GM12878 (cell line): ENCODE results near the gene HOXC9. TPM values are rescaled to one million over a fixed set of nuclear protein-coding genes. Genes with fewer than 3 reads are reported as not detected.
A peak's percentile ranks its signal among the peaks of the same experiment; 100 is the strongest.

Experiments
- ATAC-seq: fragments of 200-7000 bp; cut with Tn5 transposase; 3 replicates; pipeline ENCODE4 v1.9.1; 2020; ENCODE audit warnings: mild to moderate bottlenecking, moderate library complexity
- BruUV-seq: library from RNA; stranded (reverse); fragments of 400-500 nt; replicated peaks from 2 replicates; lab custom pipeline; 2021; lab: Mats Ljungman, UMichigan
- CTCF ChIA-PET: fragments of 300-600 bp; sonication (Branson Sonifier 250); formaldehyde crosslinking; extraction: SDS; loops from one replicate; lab custom pipeline; 2021; ENCODE audit warnings: inconsistent platforms; lab: Yijun Ruan, JAX
- POLR2A ChIA-PET: fragments of 350-600 bp; formaldehyde crosslinking; extraction: SDS; loops from one replicate; lab custom pipeline; 2021; ENCODE audit warnings: inconsistent platforms; lab: Charles Lee
- RAD21 ChIA-PET: fragments of 300-600 bp; sonication (Branson Sonifier 250); formaldehyde crosslinking; loops from one replicate; lab custom pipeline; 2023; ENCODE audit warnings: antibody characterized with exemption; ENCODE audit not compliant: unreplicated experiment; lab: Charles Lee
- SMC1A ChIA-PET: fragments of 300-600 bp; sonication (Branson Sonifier 250); formaldehyde crosslinking; loops from one replicate; lab custom pipeline; 2023; ENCODE audit not compliant: unreplicated experiment, uncharacterized antibody; lab: Charles Lee
- DNase-seq: peaks from one replicate; pipeline ENCODE4 v3.0.0-alpha.2; 2011; ENCODE audit warnings: low read depth, low spot score
- FAIRE-seq: peaks from 3 replicates; lab custom pipeline; 2011; peaks lifted over from hg19 to GRCh38; lab: Jason Lieb, UNC
- H2AFZ ChIP-seq: 2 replicates; pipeline ENCODE4 v1.6.0; 2011; ENCODE audit warnings: low read depth, low read length, control low read depth; ENCODE audit not compliant: control insufficient read depth
- H3K27ac ChIP-seq: 2 replicates; pipeline ENCODE4 v1.5.1; 2011; ENCODE audit warnings: control low read depth; ENCODE audit not compliant: control insufficient read depth, insufficient read depth
- H3K27me3 ChIP-seq, 2 experiments: replicated peaks in 1 of 2; 2 replicates each; pipeline versions ENCODE4 v1.6.0 to v1.6.1; 2011; ENCODE audit warnings: low read length in 1 of 2; ENCODE audit not compliant: control insufficient read depth in 2 of 2, insufficient read depth in 2 of 2
- H3K36me3 ChIP-seq, 2 experiments: 2 replicates each; pipeline ENCODE4 v1.5.1; 2011; ENCODE audit warnings: low read length in 1 of 2; ENCODE audit not compliant: control insufficient read depth in 2 of 2, insufficient read depth in 2 of 2
- H3K4me1 ChIP-seq: 2 replicates; pipeline ENCODE4 v1.6.1; 2011; ENCODE audit warnings: mild to moderate bottlenecking, low read length, moderate library complexity, mixed read lengths; ENCODE audit not compliant: control insufficient read depth, insufficient read depth
- H3K4me2 ChIP-seq: 2 replicates; pipeline ENCODE4 v1.6.0; 2011; ENCODE audit warnings: control low read depth; ENCODE audit not compliant: control insufficient read depth, insufficient read depth
- H3K4me3 ChIP-seq: fragments of 200-600 bp; sonication (generic); 2 replicates; pipeline ENCODE4 v1.5.1; 2016
- H3K79me2 ChIP-seq: 2 replicates; pipeline ENCODE4 v1.6.0; 2011; ENCODE audit warnings: low read length; ENCODE audit not compliant: control insufficient read depth, insufficient read depth
- H3K9ac ChIP-seq: 2 replicates; pipeline ENCODE4 v1.8.0; 2011; ENCODE audit warnings: low read length, control low read depth, mixed read lengths; ENCODE audit not compliant: control insufficient read depth, insufficient read depth
- H3K9me3 ChIP-seq: replicated peaks from 3 replicates; pipeline ENCODE4 v1.5.1; 2011; ENCODE audit warnings: mild to moderate bottlenecking, low read length; ENCODE audit not compliant: control insufficient read depth, insufficient read depth
- H4K20me1 ChIP-seq: 2 replicates; pipeline ENCODE4 v1.6.0; 2011; ENCODE audit not compliant: control insufficient read depth, insufficient read depth
- PAX8 ChIP-seq: fragments of 450-650 bp; IDR thresholded peaks from 2 replicates; pipeline ENCODE4 v1.6.1; 2017; ENCODE audit warnings: mild to moderate bottlenecking, moderate library complexity
- POLR2AphosphoS2 ChIP-seq: IDR thresholded peaks from 2 replicates; pipeline ENCODE4 v1.6.1; 2011; ENCODE audit warnings: low read depth, mild to moderate bottlenecking, low read length, improper control_type of control experiment, moderate library complexity
- RAD51 ChIP-seq: fragments of 450-650 bp; IDR thresholded peaks from 2 replicates; pipeline ENCODE4 v1.6.1; 2016; ENCODE audit warnings: moderate library complexity, mild to moderate bottlenecking, inconsistent platforms
- SUZ12 ChIP-seq: fragments of 200-600 bp; sonication (generic); IDR thresholded peaks from one replicate; pipeline ENCODE4 v1.6.1; 2018; ENCODE audit warnings: antibody characterized with exemption, mild to moderate bottlenecking; ENCODE audit not compliant: unreplicated experiment
- whole genome bisulfite sequencing: methylation state at CpG from one replicate; pipeline ENCODE4 v1.1.6; 2016; ENCODE audit warnings: low lambda C conversion rate; ENCODE audit not compliant: insufficient replicate concordance, insufficient coverage; ENCODE audit errors: missing lambda C conversion rate; 5-methylcytosine and 5-hydroxymethylcytosine counted together
- in situ Hi-C: fragments of 300-500 bp; cut with MboI; formaldehyde crosslinking; loops from 9 replicates; pipeline ENCODE4 v1.14.3; 2018; ENCODE audit warnings: mixed read lengths
- intact Hi-C: fragments of 100-400 bp; cut with micrococcal nuclease; formaldehyde crosslinking; loops from one replicate; pipeline ENCODE4 v1.14.2; 2022; ENCODE audit not compliant: unreplicated experiment
- polyA plus RNA-seq, 11 experiments: library from polyadenylated mRNA; depleted of rRNA in 4 of 11; unstranded in 6 of 11; stranded (reverse) in 5 of 11; fragments of >200 nt; fragmentation: Nextera tagmentation in 4 of 11; fragmentation: Illumina TruSeq in 1 of 11; extraction: Ambion mirVana in 4 of 11; extraction: Trizol in 1 of 11; gene quantifications; 1 replicate in 1 of 11; 2 replicates in 10 of 11; pipeline versions ENCODE4 v1.2.1 to v1.2.3, GENCODE V29; 2011 to 2016; ENCODE audit warnings: inconsistent platforms in 2 of 11, missing spikeins in 2 of 11, low read depth in 1 of 11
- total RNA-seq, 4 experiments: library from RNA; depleted of rRNA in 3 of 4; stranded (reverse); fragments of >200 nt in 3 of 4; fragmentation: Illumina TruSeq in 1 of 4; extraction: Trizol in 1 of 4; gene quantifications; 2 replicates each; pipeline versions ENCODE4 v1.2.1 to v1.2.3, GENCODE V29; 2013 to 2021
- TF ChIP-seq, protein P1 (sequence below): IDR thresholded peaks from 2 replicates; pipeline ENCODE4 v1.6.1; 2011; ENCODE audit warnings: borderline replicate concordance, low read depth, mild to moderate bottlenecking, moderate library complexity, low read length; ENCODE audit not compliant: insufficient read depth, poor library complexity, severe bottlenecking
- TF ChIP-seq, protein P2 (sequence below): fragments of 450-650 bp; IDR thresholded peaks from 2 replicates; pipeline ENCODE4 v1.6.1; 2018; ENCODE audit warnings: borderline replicate concordance, mild to moderate bottlenecking; ENCODE audit not compliant: partially characterized antibody
- TF ChIP-seq, protein P3 (sequence below), 3 experiments: IDR thresholded peaks in 2 of 3; conservative IDR thresholded peaks in 1 of 3; 2 replicates each; pipeline ENCODE4 v1.5.1; 2011; ENCODE audit warnings: low read depth in 3 of 3, low read length in 3 of 3, mild to moderate bottlenecking in 3 of 3, control low read depth in 2 of 3, moderate library complexity in 2 of 3, inconsistent platforms in 1 of 3, mixed read lengths in 1 of 3; ENCODE audit not compliant: control insufficient read depth in 2 of 3, insufficient read depth in 1 of 3; ENCODE audit errors: extremely low read depth in 1 of 3

The HOXC9 gene
- total and polyA plus RNA-seq, 10 of the 15 experiments (the other 5 are each of a cell fraction or from before 2014, with no cell fraction given), result not detected

DNA sequence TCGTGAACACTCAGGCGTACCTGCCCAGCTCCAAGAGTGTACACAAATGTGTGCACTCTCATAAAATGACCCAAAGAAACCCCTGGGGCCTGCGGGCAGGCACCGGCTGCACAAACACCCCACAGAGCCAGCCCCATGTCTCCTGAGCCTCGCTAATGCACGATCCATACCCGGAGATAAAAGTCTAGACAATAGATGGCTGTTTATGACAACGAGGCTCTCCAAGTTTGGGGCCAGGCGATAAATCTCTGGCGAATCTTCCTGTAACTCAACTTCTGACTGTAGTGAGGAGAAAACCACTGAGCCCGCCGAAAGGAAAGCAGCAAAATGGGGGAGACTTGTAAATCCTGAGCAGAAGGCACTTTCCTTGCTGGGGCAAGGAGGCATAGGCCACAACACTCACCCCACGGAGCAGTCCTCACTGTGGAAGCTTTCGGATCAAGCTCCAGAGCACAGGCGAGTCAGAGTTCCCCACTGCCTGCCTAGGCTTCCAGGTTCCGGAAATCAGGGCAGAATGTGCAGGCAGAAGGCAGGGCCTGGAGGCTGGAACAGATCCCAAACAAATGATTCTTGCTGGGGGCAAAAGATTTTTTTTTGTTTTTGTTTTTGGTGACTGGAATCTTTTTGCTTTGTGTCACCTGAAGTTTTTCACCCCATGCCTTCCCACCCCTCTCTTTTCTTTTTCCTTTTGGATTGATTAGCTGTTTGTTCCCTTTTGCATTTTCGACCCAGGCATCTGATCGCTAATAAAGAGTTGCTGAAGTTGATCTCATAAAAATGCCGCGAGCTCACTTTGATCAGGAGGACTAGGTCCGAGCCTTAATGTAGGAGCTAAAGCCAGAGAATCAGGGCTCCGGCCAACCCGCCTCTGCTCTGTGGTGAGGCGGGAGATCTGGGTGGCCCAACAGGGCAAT is 31.5 kb upstream of the HOXC9 start:
- intact Hi-C loops (no loop called here), in situ Hi-C loops (no loop called here)
- Histone ChIP-seq H3K79me2 (no peaks in the 10 kb centered on the region), H3K4me1 (no peaks in the 10 kb centered on the region), H3K9me3 (no peaks in the 10 kb centered on the region; the same call in 2 of the 3 replicates), H3K4me3 (no peak overlapping the region), H3K27me3 (peaks cover 29 to 60% of the 10 kb centered on the region in 2 experiments), H3K27ac (no peak overlapping the region), H3K36me3 (no peaks in the 10 kb centered on the region), H2AFZ (no peak overlapping the region), H4K20me1 (no peaks in the 10 kb centered on the region; the same call in 1 of the 2 replicates), H3K4me2 (no peak overlapping the region), H3K9ac (no peak overlapping the region)
- RAD21 ChIA-PET, result no interaction called here
- no TSS peak for BruUV-seq
- WGBS, result 8% methylated on average over 24 of the region's 24 CpGs
- ATAC-seq (no peak), DNase-seq (no peak), FAIRE-seq (no peak)
- SMC1A ChIA-PET, result no interaction called here
- POLR2A ChIA-PET, result no interaction called here
- no peak for TF ChIP-seq RAD51
- peak; percentile 53 for TF ChIP-seq SUZ12
- CTCF ChIA-PET, result interaction anchor here (0.6 kb wide), 1 partner anchor 432 kb away, joined by 3 read pairs; no protein-coding TSS in a partner anchor

DNA sequence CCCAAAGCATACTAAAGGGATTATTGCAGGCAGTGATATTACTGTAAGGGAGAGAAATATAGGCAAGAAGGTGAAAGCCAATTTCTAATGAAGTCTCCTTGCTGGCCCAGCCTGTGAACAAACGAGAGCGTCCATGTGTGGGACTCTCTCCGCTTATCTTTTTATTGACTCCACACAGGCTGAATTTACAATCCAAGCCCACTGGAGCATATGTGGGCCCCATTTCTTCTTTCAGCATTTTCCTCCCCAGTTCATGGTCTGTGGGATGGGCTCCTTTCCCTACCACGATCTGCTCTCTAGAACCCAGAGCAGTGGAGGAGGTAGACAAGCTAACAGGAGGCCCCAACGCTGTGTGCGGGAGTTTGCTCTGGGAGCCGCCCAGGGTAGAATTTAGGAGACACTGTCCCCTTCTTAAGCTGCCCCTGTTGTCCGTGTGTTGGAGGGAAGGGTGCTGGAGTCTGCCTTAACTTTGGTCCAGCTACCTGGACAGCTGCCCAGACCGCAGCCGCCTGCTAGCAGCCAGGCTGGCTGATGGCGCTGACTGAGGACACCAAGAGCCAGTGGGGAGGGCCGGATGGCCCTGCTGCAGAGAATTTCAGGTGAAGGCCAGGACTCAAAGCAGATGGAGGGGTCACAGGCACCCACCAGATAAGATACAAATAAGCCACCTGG is 30.2 kb upstream of the HOXC9 start:
- no peaks in the 10 kb centered on the region; the same call in 2 of the 3 replicates for H3K9me3 ChIP-seq
- H3K4me3 ChIP-seq, result no peak overlapping the region
- no peak overlapping the region for H2AFZ ChIP-seq
- intact Hi-C loops, result no loop called here
- CTCF ChIA-PET, result interaction anchor here (0.8 kb wide), 1 partner anchor 430 kb away, joined by 3 read pairs; no protein-coding TSS in a partner anchor
- in situ Hi-C loops, result no loop called here
- ATAC-seq, result no peak
- H3K4me2 ChIP-seq, result no peak overlapping the region
- POLR2A ChIA-PET, result no interaction called here
- H3K36me3 ChIP-seq, result no peaks in the 10 kb centered on the region
- no peaks in the 10 kb centered on the region for H3K4me1 ChIP-seq
- SMC1A ChIA-PET, result no interaction called here
- H3K9ac ChIP-seq, result no peak overlapping the region
- no peaks in the 10 kb centered on the region for H3K79me2 ChIP-seq
- DNase-seq, result no peak
- BruUV-seq, result no TSS peak
- RAD21 ChIA-PET, result no interaction called here
- WGBS, result 45% methylated on average over 12 of the region's 12 CpGs
- no peak for FAIRE-seq
- no peak overlapping the region for H3K27ac ChIP-seq
- H3K27me3 ChIP-seq, result peaks cover 31 to 56% of the 10 kb centered on the region in 2 experiments
- H4K20me1 ChIP-seq, result no peaks in the 10 kb centered on the region; the same call in 1 of the 2 replicates
- TF ChIP-seq POLR2AphosphoS2, result no peak
- no peak for TF ChIP-seq PAX8
- TF ChIP-seq, protein P1, sequence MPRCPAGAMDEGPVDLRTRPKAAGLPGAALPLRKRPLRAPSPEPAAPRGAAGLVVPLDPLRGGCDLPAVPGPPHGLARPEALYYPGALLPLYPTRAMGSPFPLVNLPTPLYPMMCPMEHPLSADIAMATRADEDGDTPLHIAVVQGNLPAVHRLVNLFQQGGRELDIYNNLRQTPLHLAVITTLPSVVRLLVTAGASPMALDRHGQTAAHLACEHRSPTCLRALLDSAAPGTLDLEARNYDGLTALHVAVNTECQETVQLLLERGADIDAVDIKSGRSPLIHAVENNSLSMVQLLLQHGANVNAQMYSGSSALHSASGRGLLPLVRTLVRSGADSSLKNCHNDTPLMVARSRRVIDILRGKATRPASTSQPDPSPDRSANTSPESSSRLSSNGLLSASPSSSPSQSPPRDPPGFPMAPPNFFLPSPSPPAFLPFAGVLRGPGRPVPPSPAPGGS, result no peak
- TF ChIP-seq, protein P2, sequence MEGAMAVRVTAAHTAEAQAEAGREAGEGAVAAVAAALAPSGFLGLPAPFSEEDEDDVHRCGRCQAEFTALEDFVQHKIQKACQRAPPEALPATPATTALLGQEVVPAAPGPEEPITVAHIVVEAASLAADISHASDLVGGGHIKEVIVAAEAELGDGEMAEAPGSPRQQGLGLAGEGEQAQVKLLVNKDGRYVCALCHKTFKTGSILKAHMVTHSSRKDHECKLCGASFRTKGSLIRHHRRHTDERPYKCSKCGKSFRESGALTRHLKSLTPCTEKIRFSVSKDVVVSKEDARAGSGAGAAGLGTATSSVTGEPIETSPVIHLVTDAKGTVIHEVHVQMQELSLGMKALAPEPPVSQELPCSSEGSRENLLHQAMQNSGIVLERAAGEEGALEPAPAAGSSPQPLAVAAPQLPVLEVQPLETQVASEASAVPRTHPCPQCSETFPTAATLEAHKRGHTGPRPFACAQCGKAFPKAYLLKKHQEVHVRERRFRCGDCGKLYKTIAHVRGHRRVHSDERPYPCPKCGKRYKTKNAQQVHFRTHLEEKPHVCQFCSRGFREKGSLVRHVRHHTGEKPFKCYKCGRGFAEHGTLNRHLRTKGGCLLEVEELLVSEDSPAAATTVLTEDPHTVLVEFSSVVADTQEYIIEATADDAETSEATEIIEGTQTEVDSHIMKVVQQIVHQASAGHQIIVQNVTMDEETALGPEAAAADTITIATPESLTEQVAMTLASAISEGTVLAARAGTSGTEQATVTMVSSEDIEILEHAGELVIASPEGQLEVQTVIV, result no peak
- TF ChIP-seq, protein P3, sequence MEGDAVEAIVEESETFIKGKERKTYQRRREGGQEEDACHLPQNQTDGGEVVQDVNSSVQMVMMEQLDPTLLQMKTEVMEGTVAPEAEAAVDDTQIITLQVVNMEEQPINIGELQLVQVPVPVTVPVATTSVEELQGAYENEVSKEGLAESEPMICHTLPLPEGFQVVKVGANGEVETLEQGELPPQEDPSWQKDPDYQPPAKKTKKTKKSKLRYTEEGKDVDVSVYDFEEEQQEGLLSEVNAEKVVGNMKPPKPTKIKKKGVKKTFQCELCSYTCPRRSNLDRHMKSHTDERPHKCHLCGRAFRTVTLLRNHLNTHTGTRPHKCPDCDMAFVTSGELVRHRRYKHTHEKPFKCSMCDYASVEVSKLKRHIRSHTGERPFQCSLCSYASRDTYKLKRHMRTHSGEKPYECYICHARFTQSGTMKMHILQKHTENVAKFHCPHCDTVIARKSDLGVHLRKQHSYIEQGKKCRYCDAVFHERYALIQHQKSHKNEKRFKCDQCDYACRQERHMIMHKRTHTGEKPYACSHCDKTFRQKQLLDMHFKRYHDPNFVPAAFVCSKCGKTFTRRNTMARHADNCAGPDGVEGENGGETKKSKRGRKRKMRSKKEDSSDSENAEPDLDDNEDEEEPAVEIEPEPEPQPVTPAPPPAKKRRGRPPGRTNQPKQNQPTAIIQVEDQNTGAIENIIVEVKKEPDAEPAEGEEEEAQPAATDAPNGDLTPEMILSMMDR (IDR thresholded peaks at IDR 0.05 in 2 of 3, conservative IDR thresholded peaks at IDR 0.05 in 1 of 3; ENCODE audit: control insufficient read depth in 2 of 3, extremely low read depth in 1 of 3, insufficient read depth in 1 of 3, low read depth in 3 of 3, low read length in 3 of 3), result no peak
